NCI-H526 (cell line): Measurements from ENCODE around the gene KIAA2012.

ENCODE experiments used
- DNase-seq, 2 experiments: peaks; one replicate each; lab custom pipeline; 2025; lab: John Stamatoyannopoulos, UW

The KIAA2012 gene

GRCh38 chr2:202043475-202043874 is 29.6 kb upstream of the KIAA2012 start:
- no peak for DNase-seq

- DNase-seq = no peak
Observed at GRCh38 chr2:202044777-202045176, 28.3 kb upstream of the KIAA2012 start.

- DNase-seq = no peak
Observed at GRCh38 chr2:202046572-202046971, 26.5 kb upstream of the KIAA2012 start.

- no peak for DNase-seq
Observed at GRCh38 chr2:202049092-202049728, 23.8 kb upstream of the KIAA2012 start.

GRCh38 chr2:202049840-202050239 is 23.2 kb upstream of the KIAA2012 start:
- no peak for DNase-seq

- no peak for DNase-seq
Observed at GRCh38 chr2:202050652-202051051, 22.4 kb upstream of the KIAA2012 start.

GRCh38 chr2:202051499-202052161 is 21.4 kb upstream of the KIAA2012 start:
- no peak for DNase-seq

- DNase-seq = no peak
Observed at GRCh38 chr2:202052235-202052634, 20.8 kb upstream of the KIAA2012 start.

GRCh38 chr2:202054679-202055078 is 18.4 kb upstream of the KIAA2012 start:
- DNase-seq = no peak

- DNase-seq = peak in 1 of 2 experiments; percentile 10
Observed at GRCh38 chr2:202056611-202057010, 16.4 kb upstream of the KIAA2012 start.

- DNase-seq = no peak
Observed at GRCh38 chr2:202060218-202060617, 12.8 kb upstream of the KIAA2012 start.

GRCh38 chr2:202061695-202062094 is 11.4 kb upstream of the KIAA2012 start:
- DNase-seq = no peak

- DNase-seq = no peak
Observed at GRCh38 chr2:202064171-202064880, 8.7 kb upstream of the KIAA2012 start.

GRCh38 chr2:202064881-202065230 is 8.2 kb upstream of the KIAA2012 start:
- DNase-seq = no peak

- no peak for DNase-seq
Observed at GRCh38 chr2:202065876-202066275, 7.2 kb upstream of the KIAA2012 start.

GRCh38 chr2:202066875-202067274 is 6.2 kb upstream of the KIAA2012 start:
- no peak for DNase-seq

GRCh38 chr2:202067589-202067988 is 5.5 kb upstream of the KIAA2012 start:
- DNase-seq = no peak

- peak in 1 of 2 experiments; percentile 41 for DNase-seq
Observed at GRCh38 chr2:202069170-202070067, 3.6 kb upstream of the KIAA2012 start.

GRCh38 chr2:202071107-202071506 is 1.9 kb upstream of the KIAA2012 start:
- no peak for DNase-seq

- peak in 1 of 2 experiments; percentile 14 for DNase-seq
Observed at GRCh38 chr2:202072226-202072625, 829 bp upstream of the KIAA2012 start.

GRCh38 chr2:202074324-202074723 is 1.3 kb downstream of the KIAA2012 start:
- no peak for DNase-seq

- no peak for DNase-seq
Observed at GRCh38 chr2:202079310-202079709, 6.3 kb downstream of the KIAA2012 start.
